IPS-18c (cell line): ENCODE results near the gene PACRGL.

ENCODE experiments used
- H3K4me3 ChIP-seq: 2 replicates; pipeline ENCODE4 v1.7.0; 2013; ENCODE audit warnings: low read depth, mild to moderate bottlenecking, low read length, moderate library complexity; ENCODE audit not compliant: insufficient read depth
- H3K9me3 ChIP-seq: one replicate; pipeline ENCODE4 v1.6.1; 2013; ENCODE audit warnings: mild to moderate bottlenecking, low read length, moderate library complexity; ENCODE audit not compliant: control insufficient read depth, insufficient read depth

PACRGL gene

GRCh38 chr4:20700007-20700761 is at the start of gene PACRGL:
Gene PACRGL (plus strand): TSS chr4:20700458. CDS start chr4:20704482, 4,024 bp downstream.
- peak within 1 kb of the TSS; percentile 95 for H3K4me3 ChIP-seq
- no peaks in the 10 kb centered on the region for H3K9me3 ChIP-seq

GRCh38 chr4:20652226-20652885 is 47.9 kb upstream of the PACRGL start:
- H3K9me3 ChIP-seq: no peaks in the 10 kb centered on the region

GRCh38 chr4:20658456-20658855 is 41.8 kb upstream of the PACRGL start:
- Histone ChIP-seq H3K4me3 (no peak overlapping the region), H3K9me3 (no peaks in the 10 kb centered on the region)

More at GRCh38 chr4:20652226-20652885, 47.9 kb upstream of the PACRGL start:
- no peak overlapping the region for H3K4me3 ChIP-seq

GRCh38 chr4:20662851-20663250 is 37.4 kb upstream of the PACRGL start:
- Histone ChIP-seq H3K4me3 (no peak overlapping the region), H3K9me3 (peaks cover 3% of the 10 kb centered on the region)

- H3K4me3 ChIP-seq: no peak overlapping the region
Observed at GRCh38 chr4:20666012-20666860, 34.0 kb upstream of the PACRGL start.

GRCh38 chr4:20672262-20672661 is 28.0 kb upstream of the PACRGL start:
- Histone ChIP-seq H3K9me3 (no peaks in the 10 kb centered on the region), H3K4me3 (no peak overlapping the region)

More at GRCh38 chr4:20666012-20666860, 34.0 kb upstream of the PACRGL start:
- H3K9me3 ChIP-seq: peaks cover 3% of the 10 kb centered on the region

- H3K4me3 ChIP-seq: no peak overlapping the region
- H3K9me3 ChIP-seq: no peaks in the 10 kb centered on the region
Observed at GRCh38 chr4:20675786-20676185, 24.5 kb upstream of the PACRGL start.

GRCh38 chr4:20676501-20677197 is 23.6 kb upstream of the PACRGL start:
- no peak overlapping the region for H3K4me3 ChIP-seq

GRCh38 chr4:20678400-20678799 is 21.9 kb upstream of the PACRGL start:
- Histone ChIP-seq H3K9me3 (peaks cover 2% of the 10 kb centered on the region), H3K4me3 (no peak overlapping the region)

More at GRCh38 chr4:20676501-20677197, 23.6 kb upstream of the PACRGL start:
- peaks cover under 1% of the 10 kb centered on the region for H3K9me3 ChIP-seq

GRCh38 chr4:20679951-20680350 is 20.3 kb upstream of the PACRGL start:
- peaks cover 2% of the 10 kb centered on the region for H3K9me3 ChIP-seq
- no peak overlapping the region for H3K4me3 ChIP-seq

- H3K9me3 ChIP-seq: peaks cover 2% of the 10 kb centered on the region
- H3K4me3 ChIP-seq: no peak overlapping the region
Observed at GRCh38 chr4:20680736-20681135, 19.5 kb upstream of the PACRGL start.

GRCh38 chr4:20681271-20681670 is 19.0 kb upstream of the PACRGL start:
- Histone ChIP-seq H3K4me3 (no peak overlapping the region), H3K9me3 (peaks cover 2% of the 10 kb centered on the region)

GRCh38 chr4:20682853-20683252 is 17.4 kb upstream of the PACRGL start:
- Histone ChIP-seq H3K9me3 (peaks cover 2% of the 10 kb centered on the region), H3K4me3 (no peak overlapping the region)

GRCh38 chr4:20683766-20684165 is 16.5 kb upstream of the PACRGL start:
- no peak overlapping the region for H3K4me3 ChIP-seq
- H3K9me3 ChIP-seq: peaks cover 2% of the 10 kb centered on the region

- no peak overlapping the region for H3K4me3 ChIP-seq
Observed at GRCh38 chr4:20684852-20685763, 15.2 kb upstream of the PACRGL start.

GRCh38 chr4:20687864-20688263 is 12.4 kb upstream of the PACRGL start:
- no peaks in the 10 kb centered on the region for H3K9me3 ChIP-seq

More at GRCh38 chr4:20684852-20685763, 15.2 kb upstream of the PACRGL start:
- H3K9me3 ChIP-seq: peaks cover 2% of the 10 kb centered on the region

More at GRCh38 chr4:20687864-20688263, 12.4 kb upstream of the PACRGL start:
- no peak overlapping the region for H3K4me3 ChIP-seq
